ENCODE results near the gene GLA. TPM values are rescaled to one million over a fixed set of nuclear protein-coding genes. Genes with fewer than 3 reads are reported as not detected.

The GLA gene
- total RNA-seq, 3 donors from 2014 or later, result 20.5 to 43.0 (median 31.5) TPM

- TF ChIP-seq POLR2AphosphoS5 (IDR thresholded peaks at IDR 0.05), result no peak
- TF ChIP-seq POLR2A (IDR thresholded peaks at IDR 0.05), result no peak
- TF ChIP-seq CTCF (IDR thresholded peaks at IDR 0.05), result no peak
- no peak for DNase-seq (ENCODE audit: low spot score in 2 of 2)
- Histone ChIP-seq H3K9me3 (no peaks in the 10 kb centered on the region), H3K27ac (no peak overlapping the region), H3K4me3 (no peak overlapping the region), H3K36me3 (no peaks in the 10 kb centered on the region), H3K4me1 (no peaks in the 10 kb centered on the region), H3K27me3 (peaks cover 0 to 57% of the 10 kb centered on the region in 2 donors)
- intact Hi-C loops (cut with DNase I; ENCODE audit: low total_unique reads), result no loop called here
Measured at GRCh38 chrX:101359966-101360365, 47.8 kb downstream of the GLA start.

- no peak for DNase-seq (ENCODE audit: low spot score in 2 of 2)
- TF ChIP-seq POLR2A (IDR thresholded peaks at IDR 0.05), result no peak
- no peak for TF ChIP-seq POLR2AphosphoS5 (IDR thresholded peaks at IDR 0.05)
- TF ChIP-seq CTCF (IDR thresholded peaks at IDR 0.05), result no peak
- intact Hi-C loops (cut with DNase I; ENCODE audit: low total_unique reads), result no loop called here
- no peak overlapping the region for H3K4me3 ChIP-seq
- H3K27ac ChIP-seq, result no peak overlapping the region
- peaks cover 0 to 54% of the 10 kb centered on the region in 2 donors for H3K27me3 ChIP-seq
- no peaks in the 10 kb centered on the region for H3K36me3 ChIP-seq
- no peaks in the 10 kb centered on the region for H3K9me3 ChIP-seq
- no peaks in the 10 kb centered on the region for H3K4me1 ChIP-seq
Measured at GRCh38 chrX:101357166-101357795, 50.4 kb downstream of the GLA start.

GRCh38 chrX:101349193-101349562 is 58.5 kb downstream of the GLA start:
- H3K9me3 ChIP-seq, result no peaks in the 10 kb centered on the region
- no peak for TF ChIP-seq CTCF (IDR thresholded peaks at IDR 0.05)
- TF ChIP-seq POLR2A (IDR thresholded peaks at IDR 0.05), result no peak
- TF ChIP-seq POLR2AphosphoS5 (IDR thresholded peaks at IDR 0.05), result no peak
- peak overlapping the region in 1 of 2 donors; percentile 92 for H3K27ac ChIP-seq
- peaks cover 0 to 19% of the 10 kb centered on the region in 2 donors for H3K27me3 ChIP-seq
- H3K36me3 ChIP-seq, result no peaks in the 10 kb centered on the region
- DNase-seq (ENCODE audit: low spot score in 2 of 2), result no peak
- intact Hi-C loops (cut with DNase I; ENCODE audit: low total_unique reads), result no loop called here
- H3K4me1 ChIP-seq, result no peaks in the 10 kb centered on the region
- H3K4me3 ChIP-seq, result peak overlapping the region; percentile 64 to 81 (median 65)

GRCh38 chrX:101348452-101349192 is 59.1 kb downstream of the GLA start, which contains the start of gene TIMM8A:
TIMM8A (minus strand) TSS chrX:101348742; CDS start chrX:101348664, 78 bp downstream.
- H3K27me3 ChIP-seq, result peaks cover 0 to 15% of the 10 kb centered on the region in 2 donors
- DNase-seq (ENCODE audit: low spot score in 2 of 2), result peak; percentile 62 to 67
- no peaks in the 10 kb centered on the region for H3K36me3 ChIP-seq
- peak within 1 kb of the TSS; percentile 80 to 92 for H3K27ac ChIP-seq
- TF ChIP-seq POLR2A (IDR thresholded peaks at IDR 0.05), result no peak
- no peak for TF ChIP-seq CTCF (IDR thresholded peaks at IDR 0.05)
- TF ChIP-seq POLR2AphosphoS5 (IDR thresholded peaks at IDR 0.05), result peak; percentile 19 to 71 (median 27)
- H3K4me3 ChIP-seq, result peak within 1 kb of the TSS; percentile 64 to 81 (median 65)
- no peaks in the 10 kb centered on the region for H3K4me1 ChIP-seq
- intact Hi-C loops (cut with DNase I; ENCODE audit: low total_unique reads), result no loop called here
- H3K9me3 ChIP-seq, result no peaks in the 10 kb centered on the region

- peak overlapping the region; percentile 64 to 81 (median 65) for H3K4me3 ChIP-seq
- intact Hi-C loops (cut with DNase I; ENCODE audit: low total_unique reads), result no loop called here
- no peak for DNase-seq (ENCODE audit: low spot score in 2 of 2)
- peaks cover 0 to 19% of the 10 kb centered on the region in 2 donors for H3K27me3 ChIP-seq
- TF ChIP-seq CTCF (IDR thresholded peaks at IDR 0.05) (no peak), POLR2A (IDR thresholded peaks at IDR 0.05) (no peak), POLR2AphosphoS5 (IDR thresholded peaks at IDR 0.05) (no peak)
- H3K36me3 ChIP-seq, result no peaks in the 10 kb centered on the region
- H3K27ac ChIP-seq, result peak overlapping the region; percentile 80 to 92
- no peaks in the 10 kb centered on the region for H3K4me1 ChIP-seq
- H3K9me3 ChIP-seq, result no peaks in the 10 kb centered on the region
Measured at GRCh38 chrX:101347859-101348451, 59.8 kb downstream of the GLA start.
